ENCODE measurements around the gene LSS. TPM values are rescaled to one million over a fixed set of nuclear protein-coding genes. Genes with fewer than 3 reads are reported as not detected.
"Not testable (repeated sequence)": the region's sequence is repeated elsewhere in the genome, so short reads cannot be mapped to it uniquely, and the experiment has no call there.

The LSS gene
- total RNA-seq, 1 experiment from 2014 or later = 15.6 TPM

GRCh38 chr21:46182548-46183336, 45.8 kb downstream of the LSS start:
- in situ Hi-C loops (cut with HindIII; ENCODE audit: low pct_unique_long_range_greater_than_20kb, low sequenced_read_pairs) = no loop called here
- DNase-seq (ENCODE audit: low read depth, low spot score) = no peak

- in situ Hi-C loops (cut with HindIII; ENCODE audit: low pct_unique_long_range_greater_than_20kb, low sequenced_read_pairs) = no loop called here
- DNase-seq (ENCODE audit: low read depth, low spot score) = no peak
Measured at GRCh38 chr21:46181953-46182547, 46.5 kb downstream of the LSS start.

- DNase-seq (ENCODE audit: low read depth, low spot score) = no peak
- in situ Hi-C loops (cut with HindIII; ENCODE audit: low pct_unique_long_range_greater_than_20kb, low sequenced_read_pairs) = no loop called here
Measured at GRCh38 chr21:46181436-46181835, 47.1 kb downstream of the LSS start.

GRCh38 chr21:46180778-46181391, 47.7 kb downstream of the LSS start:
- in situ Hi-C loops (cut with HindIII; ENCODE audit: low pct_unique_long_range_greater_than_20kb, low sequenced_read_pairs) = no loop called here
- no peak for DNase-seq (ENCODE audit: low read depth, low spot score)

GRCh38 chr21:46180079-46180722, 48.4 kb downstream of the LSS start:
- no peak for DNase-seq (ENCODE audit: low read depth, low spot score)
- in situ Hi-C loops (cut with HindIII; ENCODE audit: low pct_unique_long_range_greater_than_20kb, low sequenced_read_pairs) = no loop called here

- no peak for DNase-seq (ENCODE audit: low read depth, low spot score)
- in situ Hi-C loops (cut with HindIII; ENCODE audit: low pct_unique_long_range_greater_than_20kb, low sequenced_read_pairs) = no loop called here
Measured at GRCh38 chr21:46179708-46180078, 48.9 kb downstream of the LSS start.

GRCh38 chr21:46178961-46179360, 49.6 kb downstream of the LSS start:
- in situ Hi-C loops (cut with HindIII; ENCODE audit: low pct_unique_long_range_greater_than_20kb, low sequenced_read_pairs) = no loop called here

GRCh38 chr21:46176443-46177129, 52.0 kb downstream of the LSS start:
- in situ Hi-C loops (cut with HindIII; ENCODE audit: low pct_unique_long_range_greater_than_20kb, low sequenced_read_pairs); DNase-seq (ENCODE audit: low read depth, low spot score): not testable (repeated sequence)

More at GRCh38 chr21:46178961-46179360, 49.6 kb downstream of the LSS start:
- no peak for DNase-seq (ENCODE audit: low read depth, low spot score)

GRCh38 chr21:46173573-46173972, 55.0 kb downstream of the LSS start:
- DNase-seq (ENCODE audit: low read depth, low spot score) = no peak
- in situ Hi-C loops (cut with HindIII; ENCODE audit: low pct_unique_long_range_greater_than_20kb, low sequenced_read_pairs) = no loop called here

GRCh38 chr21:46172863-46173528, 55.6 kb downstream of the LSS start:
- no peak for DNase-seq (ENCODE audit: low read depth, low spot score)
- in situ Hi-C loops (cut with HindIII; ENCODE audit: low pct_unique_long_range_greater_than_20kb, low sequenced_read_pairs) = no loop called here

GRCh38 chr21:46171996-46172862, 56.3 kb downstream of the LSS start:
- in situ Hi-C loops (cut with HindIII; ENCODE audit: low pct_unique_long_range_greater_than_20kb, low sequenced_read_pairs) = no loop called here
- DNase-seq (ENCODE audit: low read depth, low spot score) = no peak

GRCh38 chr21:46171585-46171984, 57.0 kb downstream of the LSS start:
- in situ Hi-C loops (cut with HindIII; ENCODE audit: low pct_unique_long_range_greater_than_20kb, low sequenced_read_pairs) = no loop called here
- DNase-seq (ENCODE audit: low read depth, low spot score) = no peak

GRCh38 chr21:46170436-46171193, 58.0 kb downstream of the LSS start:
- DNase-seq (ENCODE audit: low read depth, low spot score); in situ Hi-C loops (cut with HindIII; ENCODE audit: low pct_unique_long_range_greater_than_20kb, low sequenced_read_pairs): not testable (repeated sequence)

- in situ Hi-C loops (cut with HindIII; ENCODE audit: low pct_unique_long_range_greater_than_20kb, low sequenced_read_pairs) = no loop called here
- DNase-seq (ENCODE audit: low read depth, low spot score) = no peak
Measured at GRCh38 chr21:46168659-46169386, 59.8 kb downstream of the LSS start.

GRCh38 chr21:46168238-46168637, 60.3 kb downstream of the LSS start:
- no peak for DNase-seq (ENCODE audit: low read depth, low spot score)
- in situ Hi-C loops (cut with HindIII; ENCODE audit: low pct_unique_long_range_greater_than_20kb, low sequenced_read_pairs) = no loop called here
